Measurements from ENCODE around the gene SRGAP2C.
"Not testable (repeated sequence)": the region's sequence is repeated elsewhere in the genome, so short reads cannot be mapped to it uniquely, and the experiment has no call there.

The SRGAP2C gene

DNA sequence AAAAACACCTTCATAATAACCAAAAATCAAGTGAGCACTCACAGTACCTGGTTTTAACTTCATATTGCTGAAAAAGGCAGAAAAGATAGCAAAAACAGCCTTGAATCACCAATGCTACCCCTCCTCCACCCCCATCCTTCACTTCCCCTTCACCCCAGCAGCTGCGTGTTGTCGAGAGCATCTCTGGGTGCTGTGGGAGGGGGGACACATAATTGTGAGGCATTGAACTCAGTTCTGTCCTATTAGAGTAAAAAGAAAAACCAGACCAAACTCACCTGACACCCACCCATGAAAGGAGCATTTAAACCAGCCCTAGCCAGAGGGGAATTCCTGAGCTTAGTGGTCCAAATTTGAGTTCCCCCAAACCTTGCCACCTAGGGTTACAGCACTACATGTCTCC is 248.7 kb downstream of the SRGAP2C start:
- DNase-seq (ENCODE audit: low spot score) = not testable (repeated sequence)

DNA sequence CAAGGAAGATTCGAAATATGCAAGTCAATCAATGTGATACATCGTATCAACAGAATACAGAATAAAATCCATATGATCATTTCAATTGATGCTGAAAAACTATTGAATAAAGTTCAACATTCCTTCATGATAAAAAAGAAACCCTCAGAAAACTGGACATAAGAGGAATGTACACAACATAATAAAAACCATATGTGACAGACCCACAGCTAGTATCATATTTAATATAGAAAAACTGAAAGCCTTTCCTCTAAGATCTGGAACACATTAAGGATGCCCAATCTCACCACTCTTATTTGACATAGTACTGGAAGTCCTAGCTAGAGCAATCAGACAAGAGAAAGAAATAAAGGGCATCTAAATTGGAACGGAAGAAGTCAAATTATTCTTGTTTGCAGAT is 254.1 kb downstream of the SRGAP2C start:
- not testable (repeated sequence) for DNase-seq (ENCODE audit: low spot score)

DNA sequence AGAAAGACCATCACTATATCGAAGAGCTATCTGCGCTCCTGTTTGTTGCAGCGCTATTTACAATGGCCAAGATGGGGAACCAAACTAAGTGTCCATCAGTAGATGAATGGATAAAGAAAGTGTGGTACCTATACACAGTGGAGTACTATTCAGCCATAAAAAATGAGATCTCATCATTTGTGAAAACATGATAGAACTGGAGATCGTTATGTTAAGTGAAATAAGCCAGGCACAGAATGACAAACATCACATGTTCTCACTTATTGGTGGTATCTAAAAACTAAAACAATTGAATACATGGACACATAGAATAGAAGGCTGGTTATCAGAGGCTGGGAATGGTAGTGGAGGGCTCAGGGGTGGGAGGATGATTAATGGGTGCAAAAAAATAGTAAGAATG is 256.2 kb downstream of the SRGAP2C start:
- no peak for DNase-seq (ENCODE audit: low spot score)
